Calu3 (cell line): ENCODE data around the gene NCAN. TPM values are rescaled to one million over a fixed set of nuclear protein-coding genes. Genes with fewer than 3 reads are reported as not detected.

ENCODE experiments used
- Bru-seq: library from RNA; stranded (reverse); fragments of 400-500 nt; gene quantifications from one replicate; lab custom pipeline; 2021; lab: Mats Ljungman, UMichigan
- BruChase-seq, 2 experiments: library from RNA; stranded (reverse); fragments of 400-500 nt; gene quantifications; one replicate each; lab custom pipeline; 2021; lab: Mats Ljungman, UMichigan
- BruUV-seq: library from RNA; stranded (reverse); fragments of 400-500 nt; replicated peaks from 2 replicates; lab custom pipeline; 2021; lab: Mats Ljungman, UMichigan
- CTCF ChIA-PET: fragments of 300-600 bp; sonication (Branson Sonifier 250); formaldehyde crosslinking; loops from one replicate; lab custom pipeline; 2022; ENCODE audit warnings: antibody characterized with exemption; lab: Charles Lee
- DNase-seq: peaks from one replicate; pipeline ENCODE4 v3.0.0; 2022
- H3K27ac Mint-ChIP-seq: one replicate; pipeline ENCODE4 v1.8.0; 2022; ENCODE audit warnings: mixed read lengths; ENCODE audit not compliant: unreplicated experiment
- H3K27me3 Mint-ChIP-seq: one replicate; pipeline ENCODE4 v1.8.0; 2022; ENCODE audit warnings: mixed read lengths; ENCODE audit not compliant: unreplicated experiment
- H3K36me3 Mint-ChIP-seq: one replicate; pipeline ENCODE4 v1.8.0; 2022; ENCODE audit warnings: mild to moderate bottlenecking, moderate library complexity, mixed read lengths; ENCODE audit not compliant: insufficient read depth, unreplicated experiment
- H3K4me1 Mint-ChIP-seq: one replicate; pipeline ENCODE4 v1.8.0; 2022; ENCODE audit warnings: mild to moderate bottlenecking, low read depth, mixed read lengths; ENCODE audit not compliant: unreplicated experiment
- H3K4me3 Mint-ChIP-seq: one replicate; pipeline ENCODE4 v1.8.0; 2022; ENCODE audit warnings: mild to moderate bottlenecking, low read depth, moderate library complexity, mixed read lengths; ENCODE audit not compliant: unreplicated experiment
- H3K9me3 Mint-ChIP-seq: one replicate; pipeline ENCODE4 v1.8.0; 2022; ENCODE audit warnings: low read depth, mixed read lengths; ENCODE audit not compliant: unreplicated experiment
- CTCF ChIP-seq: fragments of 200-600 bp; IDR thresholded peaks from one replicate; pipeline ENCODE4 v1.8.0; 2022; ENCODE audit warnings: antibody characterized with exemption; ENCODE audit not compliant: unreplicated experiment
- intact Hi-C: fragments of 100-400 bp; cut with micrococcal nuclease; formaldehyde crosslinking; loops from one replicate; pipeline ENCODE4 v1.10.0; 2022; ENCODE audit not compliant: unreplicated experiment
- long read RNA-seq: library from polyadenylated mRNA; stranded (forward); transcript quantifications from one replicate; pipeline ENCODE4 v2.0.0, GENCODE V29; 2022
- total RNA-seq: library from RNA; stranded (reverse); gene quantifications from 2 replicates; pipeline ENCODE4 v1.2.3, GENCODE V29; 2022

The NCAN gene
- total RNA-seq (not detected in 2 replicates), Bru-seq, nascent RNA (not detected), BruChase-seq, experiment 1, labeled RNA remaining after a 6-hour chase (percentile 7 among the genes with signal in this experiment), BruChase-seq, experiment 2, labeled RNA remaining after a 2-hour chase (percentile 5 among the genes with signal in this experiment)
- long read RNA-seq = 0 reads

GRCh38 chr19:19211499-19212420 lies at the start of gene NCAN:
NCAN (plus strand) TSS chr19:19211958; CDS start chr19:19216954, 4,996 bp downstream.
- TF ChIP-seq CTCF = no peak
- no TSS peak for BruUV-seq
- Mint-ChIP-seq H3K4me1 (no peaks in the 10 kb centered on the region), H3K27ac (no peak within 1 kb of the TSS), H3K4me3 (no peak within 1 kb of the TSS), H3K27me3 (peaks cover 66% of the 10 kb centered on the region), H3K36me3 (no peaks in the 10 kb centered on the region), H3K9me3 (no peaks in the 10 kb centered on the region)
- CTCF ChIA-PET = no interaction called here
- DNase-seq = no peak
- intact Hi-C loops = no loop called here

- H3K27me3 Mint-ChIP-seq = no peaks in the 10 kb centered on the region
- no peaks in the 10 kb centered on the region for H3K4me1 Mint-ChIP-seq
- intact Hi-C loops = no loop called here
- no peak for DNase-seq
- H3K4me3 Mint-ChIP-seq = no peak overlapping the region
- no peak overlapping the region for H3K27ac Mint-ChIP-seq
- CTCF ChIA-PET = no interaction called here
- no peaks in the 10 kb centered on the region for H3K9me3 Mint-ChIP-seq
- peaks cover 5% of the 10 kb centered on the region for H3K36me3 Mint-ChIP-seq
- no peak for TF ChIP-seq CTCF
- BruUV-seq = no TSS peak
Observed at GRCh38 chr19:19162495-19162894, 49.3 kb upstream of the NCAN start.

GRCh38 chr19:19165396-19165795 lies 46.4 kb upstream of the NCAN start:
- no peaks in the 10 kb centered on the region for H3K9me3 Mint-ChIP-seq
- H3K4me1 Mint-ChIP-seq = no peaks in the 10 kb centered on the region
- intact Hi-C loops = no loop called here
- H3K36me3 Mint-ChIP-seq = peaks cover 10% of the 10 kb centered on the region
- H3K27ac Mint-ChIP-seq = no peak overlapping the region
- CTCF ChIA-PET = no interaction called here
- no TSS peak for BruUV-seq
- no peaks in the 10 kb centered on the region for H3K27me3 Mint-ChIP-seq
- no peak overlapping the region for H3K4me3 Mint-ChIP-seq
- no peak for TF ChIP-seq CTCF
- DNase-seq = no peak

- H3K36me3 Mint-ChIP-seq = peaks cover 23% of the 10 kb centered on the region
- CTCF ChIA-PET = no interaction called here
- no peak for TF ChIP-seq CTCF
- no peaks in the 10 kb centered on the region for H3K4me1 Mint-ChIP-seq
- no peak overlapping the region for H3K4me3 Mint-ChIP-seq
- DNase-seq = no peak
- H3K9me3 Mint-ChIP-seq = no peaks in the 10 kb centered on the region
- intact Hi-C loops = no loop called here
- BruUV-seq = no TSS peak
- H3K27ac Mint-ChIP-seq = no peak overlapping the region
- H3K27me3 Mint-ChIP-seq = no peaks in the 10 kb centered on the region
Observed at GRCh38 chr19:19167612-19168011, 44.1 kb upstream of the NCAN start.
